ENCODE data around the gene ZFC3H1. TPM values are rescaled to one million over a fixed set of nuclear protein-coding genes. Genes with fewer than 3 reads are reported as not detected.

Gene ZFC3H1
- total and polyA plus RNA-seq, 5 experiments from 2014 or later, result 19.1 to 118 (median 28.5) TPM

Other genes with a start within 250 kb of the ZFC3H1 start
- gene LGR5, start 224.1 kb downstream of the ZFC3H1 start, total RNA-seq, result not detected
- not detected for gene LGR5, start 224.1 kb downstream of the ZFC3H1 start, polyA plus RNA-seq
- 10 to 100 TPM; 14.3 to 15.8 TPM for gene THAP2, start 453 bp upstream of the ZFC3H1 start, total RNA-seq
- gene THAP2, start 453 bp upstream of the ZFC3H1 start, polyA plus RNA-seq, result 10 to 100 TPM in 1 of 3 donors, 1 to 10 TPM in 2; 9.6 to 11.6 (median 9.7) TPM
- 10 to 100 TPM; 22.0 to 30.5 TPM for gene TMEM19, start 22.2 kb upstream of the ZFC3H1 start, total RNA-seq
- gene TMEM19, start 22.2 kb upstream of the ZFC3H1 start, polyA plus RNA-seq, result 10 to 100 TPM; 40.1 to 53.8 (median 43.5) TPM
- 10 to 100 TPM; 73.9 to 88.5 TPM for gene RAB21, start 91.0 kb upstream of the ZFC3H1 start, total RNA-seq
- gene RAB21, start 91.0 kb upstream of the ZFC3H1 start, polyA plus RNA-seq, result 10 to 100 TPM; 22.3 to 41.0 (median 34.7) TPM
- gene TBC1D15, start 175.9 kb upstream of the ZFC3H1 start, total RNA-seq, result 100 to 1,000 TPM; 105 to 108 TPM
- 10 to 100 TPM; 37.4 to 41.0 (median 40.7) TPM for gene TBC1D15, start 175.9 kb upstream of the ZFC3H1 start, polyA plus RNA-seq